WI38 (cell line): ENCODE data around the gene HOXD12.
A peak's percentile ranks its signal among the peaks of the same experiment; 100 is the strongest.

Experiments
- H3K4me3 ChIP-seq: 2 replicates; pipeline ENCODE4 v1.5.1; 2011; ENCODE audit warnings: low read depth, mild to moderate bottlenecking, control low read depth, low read length
- TF ChIP-seq, protein P1 (sequence below): IDR thresholded peaks from 2 replicates; pipeline ENCODE4 v1.5.1; 2012; ENCODE audit warnings: low read depth, mild to moderate bottlenecking, control low read depth, low read length

HOXD12 gene

DNA sequence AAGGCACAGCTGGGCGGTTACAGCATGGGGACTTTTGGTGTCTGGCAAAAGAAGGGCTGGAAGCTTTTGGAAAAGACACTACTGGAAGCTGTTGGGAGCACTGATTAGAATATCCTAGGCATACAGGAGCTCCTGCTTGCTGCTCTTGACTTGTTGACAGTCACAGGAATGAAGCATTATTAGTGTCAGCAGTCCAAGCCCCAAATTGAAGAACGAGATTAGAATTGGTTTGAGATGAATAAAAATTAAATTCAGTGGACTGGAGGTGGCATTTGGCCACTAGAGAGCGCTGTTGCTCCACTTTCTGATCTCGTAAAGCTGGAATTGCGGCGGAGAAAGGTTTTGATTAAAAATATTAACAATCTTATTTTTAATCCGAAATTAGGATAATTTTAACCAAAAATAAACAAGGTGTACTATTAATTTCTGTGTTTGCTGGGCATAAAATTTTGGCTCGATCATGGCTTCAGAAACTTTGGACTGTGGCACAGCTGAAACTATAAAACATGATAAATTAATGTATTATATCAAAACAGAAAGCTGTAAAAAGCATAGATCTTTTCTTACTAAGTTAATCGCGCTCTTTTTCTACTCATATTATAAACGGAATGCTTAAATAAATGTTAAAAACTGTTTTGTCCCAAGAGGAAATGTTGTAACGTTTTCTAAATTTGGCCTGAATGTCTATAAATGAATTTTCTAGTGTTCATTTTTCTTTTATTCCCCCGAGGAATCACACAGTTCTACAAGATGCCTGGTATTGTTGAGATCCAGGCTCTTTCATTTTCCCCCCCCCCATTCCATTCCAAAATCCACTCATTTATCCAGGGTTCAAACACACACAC lies 27.6 kb downstream of the HOXD12 start:
- TF ChIP-seq, protein P1, sequence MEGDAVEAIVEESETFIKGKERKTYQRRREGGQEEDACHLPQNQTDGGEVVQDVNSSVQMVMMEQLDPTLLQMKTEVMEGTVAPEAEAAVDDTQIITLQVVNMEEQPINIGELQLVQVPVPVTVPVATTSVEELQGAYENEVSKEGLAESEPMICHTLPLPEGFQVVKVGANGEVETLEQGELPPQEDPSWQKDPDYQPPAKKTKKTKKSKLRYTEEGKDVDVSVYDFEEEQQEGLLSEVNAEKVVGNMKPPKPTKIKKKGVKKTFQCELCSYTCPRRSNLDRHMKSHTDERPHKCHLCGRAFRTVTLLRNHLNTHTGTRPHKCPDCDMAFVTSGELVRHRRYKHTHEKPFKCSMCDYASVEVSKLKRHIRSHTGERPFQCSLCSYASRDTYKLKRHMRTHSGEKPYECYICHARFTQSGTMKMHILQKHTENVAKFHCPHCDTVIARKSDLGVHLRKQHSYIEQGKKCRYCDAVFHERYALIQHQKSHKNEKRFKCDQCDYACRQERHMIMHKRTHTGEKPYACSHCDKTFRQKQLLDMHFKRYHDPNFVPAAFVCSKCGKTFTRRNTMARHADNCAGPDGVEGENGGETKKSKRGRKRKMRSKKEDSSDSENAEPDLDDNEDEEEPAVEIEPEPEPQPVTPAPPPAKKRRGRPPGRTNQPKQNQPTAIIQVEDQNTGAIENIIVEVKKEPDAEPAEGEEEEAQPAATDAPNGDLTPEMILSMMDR, result peak; percentile 67
- no peak overlapping the region for H3K4me3 ChIP-seq

DNA sequence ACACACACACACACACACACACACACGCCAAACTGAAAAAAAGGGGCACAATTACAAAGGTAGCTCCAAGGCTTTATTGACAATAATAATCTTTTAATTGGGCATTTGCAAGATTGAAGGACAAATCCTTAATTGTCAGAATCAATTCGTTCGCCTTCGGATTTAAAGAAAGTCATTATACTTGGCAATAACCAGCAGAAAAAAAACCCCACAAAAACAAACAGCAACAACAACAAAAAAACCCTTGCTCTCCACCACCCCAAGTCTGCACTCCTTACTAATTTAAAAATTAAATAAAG lies 28.1 kb downstream of the HOXD12 start:
- H3K4me3 ChIP-seq, result no peak overlapping the region
- TF ChIP-seq, protein P1, result no peak

DNA sequence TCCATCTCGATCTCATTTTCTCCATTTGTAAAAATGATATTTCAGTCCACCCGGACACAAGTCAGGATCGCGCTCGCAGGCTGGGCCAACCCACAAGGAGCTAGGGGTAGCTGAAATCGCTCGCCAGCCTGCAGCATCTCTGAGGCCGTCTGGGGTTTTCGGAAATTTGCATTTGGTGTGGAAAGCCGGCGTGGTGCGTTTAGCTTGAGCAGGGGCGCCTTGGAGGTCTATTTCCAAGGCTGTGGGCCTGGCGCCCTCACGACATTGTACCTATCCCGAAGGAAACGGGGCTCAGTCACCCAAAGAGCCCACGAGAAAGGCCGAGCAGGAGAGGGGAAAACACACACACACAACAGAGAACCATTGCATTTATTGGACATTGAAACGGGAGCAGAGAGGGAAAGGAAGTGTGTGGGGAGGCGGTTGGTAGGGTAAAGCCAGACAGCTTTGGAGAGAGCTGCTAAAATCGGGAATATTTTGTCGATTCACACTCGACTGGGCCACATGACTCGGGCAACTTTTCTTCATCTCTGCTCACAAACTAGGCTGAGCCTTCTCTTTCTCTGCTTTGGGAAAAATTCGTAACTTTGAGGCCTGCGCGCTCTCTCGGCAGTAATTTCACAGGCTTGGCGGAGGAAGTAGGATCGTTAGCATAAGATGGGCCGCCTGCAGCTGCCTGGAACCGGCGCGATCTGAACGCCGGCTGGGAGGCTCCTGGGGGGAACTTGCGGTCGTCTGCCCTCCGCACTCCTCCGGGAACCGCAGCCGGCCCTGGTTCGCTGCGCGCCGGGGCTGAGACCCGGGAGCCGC lies 28.8 kb downstream of the HOXD12 start:
- H3K4me3 ChIP-seq, result no peak overlapping the region
- TF ChIP-seq, protein P1, result no peak

DNA sequence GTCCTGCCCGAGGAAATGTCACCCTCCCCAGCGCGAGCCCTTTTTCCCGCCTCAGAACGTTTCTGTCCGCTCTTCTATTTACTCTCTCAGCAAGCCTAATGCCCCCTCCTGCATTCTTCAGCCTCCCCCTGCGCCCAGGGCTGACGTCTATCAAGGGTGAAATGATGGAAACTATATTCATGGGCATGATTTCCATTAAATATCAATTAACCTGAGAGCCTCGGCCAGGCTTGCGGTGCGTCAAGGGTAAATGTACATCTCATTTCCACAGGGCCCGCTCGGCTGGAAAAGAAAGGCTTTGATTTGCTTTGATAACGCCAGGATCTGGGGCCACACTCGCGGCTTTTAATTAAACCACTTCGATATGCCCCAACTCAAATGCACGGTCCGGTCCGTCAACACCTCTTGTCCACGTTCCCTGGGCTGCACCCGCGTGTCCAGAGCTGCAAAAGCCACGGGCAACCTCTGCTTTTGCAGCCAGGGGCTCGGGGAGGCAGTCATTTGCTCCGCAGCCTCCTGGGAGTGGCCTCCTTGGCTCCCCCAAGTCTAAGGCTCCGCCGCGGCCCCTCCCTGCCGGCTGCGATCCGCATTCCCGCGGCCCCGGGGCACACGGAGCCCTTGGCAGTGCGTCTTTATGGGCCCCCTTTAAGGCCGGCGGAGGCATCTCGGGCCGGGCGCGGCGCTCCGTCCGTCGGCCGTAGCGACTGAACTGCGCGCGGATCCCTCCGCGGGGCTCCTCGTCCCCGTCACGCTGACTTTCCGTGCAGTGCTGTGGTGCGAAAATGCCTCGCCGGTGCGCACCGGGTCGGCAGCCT lies 29.6 kb downstream of the HOXD12 start, which contains the start of gene HOXD8:
Gene HOXD8, plus strand, starts transcription at position 724 of the 815 bp plus-strand sequence. CDS start 662 bp downstream, outside the sequence.
- peak within 1 kb of the TSS; percentile 40 for H3K4me3 ChIP-seq
- TF ChIP-seq, protein P1, result no peak

DNA sequence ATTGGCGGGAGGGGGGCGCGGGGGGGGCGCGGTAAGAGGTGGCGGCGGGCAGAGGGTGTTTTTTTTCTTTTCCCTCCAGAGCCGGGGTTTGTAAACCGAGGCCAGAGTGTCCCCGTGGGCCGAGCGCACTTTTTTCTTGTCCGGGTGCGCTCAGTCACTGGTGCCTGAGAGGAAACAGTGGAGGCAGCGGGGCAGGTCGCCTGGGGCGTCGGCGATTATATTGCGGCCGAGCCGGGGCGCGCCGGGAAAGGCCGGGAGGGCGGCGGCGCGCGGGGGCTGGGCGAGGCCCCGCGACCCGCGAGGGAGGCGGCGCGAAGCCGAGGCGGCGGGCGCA lies 30.2 kb downstream of the HOXD12 start:
- TF ChIP-seq, protein P1, result no peak

DNA sequence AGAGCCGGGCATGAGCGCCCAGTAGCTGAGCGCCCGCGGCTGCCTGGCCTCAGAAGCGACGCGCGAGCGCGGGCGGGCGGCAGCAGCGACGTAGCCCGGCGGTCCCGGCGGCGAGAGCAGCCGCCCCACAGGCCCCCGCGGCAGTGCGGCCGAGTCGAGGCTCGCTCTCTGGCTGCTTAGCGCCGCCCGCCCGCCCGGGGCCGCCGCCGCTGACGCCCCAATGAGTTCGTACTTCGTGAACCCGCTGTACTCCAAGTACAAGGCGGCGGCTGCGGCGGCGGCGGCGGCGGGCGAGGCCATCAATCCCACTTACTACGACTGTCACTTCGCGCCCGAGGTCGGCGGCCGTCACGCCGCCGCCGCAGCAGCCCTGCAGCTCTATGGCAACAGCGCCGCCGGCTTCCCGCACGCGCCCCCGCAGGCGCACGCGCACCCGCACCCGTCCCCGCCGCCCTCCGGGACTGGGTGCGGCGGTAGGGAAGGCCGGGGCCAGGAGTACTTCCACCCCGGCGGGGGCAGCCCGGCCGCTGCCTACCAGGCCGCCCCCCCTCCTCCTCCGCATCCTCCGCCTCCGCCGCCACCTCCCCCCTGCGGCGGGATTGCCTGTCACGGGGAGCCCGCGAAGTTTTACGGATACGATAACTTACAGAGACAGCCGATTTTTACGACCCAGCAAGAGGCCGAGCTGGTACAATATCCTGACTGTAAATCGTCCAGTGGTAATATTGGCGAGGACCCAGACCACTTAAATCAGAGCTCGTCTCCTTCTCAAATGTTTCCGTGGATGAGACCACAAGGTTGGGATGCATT lies 30.8 kb downstream of the HOXD12 start:
- peak overlapping the region; percentile 40 for H3K4me3 ChIP-seq
- TF ChIP-seq, protein P1, result no peak

More for the DNA sequence above, 30.2 kb downstream of the HOXD12 start:
- peak overlapping the region; percentile 40; the same call in 1 of the 2 replicates for H3K4me3 ChIP-seq
